HG02938 (cell line): Measurements from ENCODE around the gene APOA4.

ENCODE experiments used
- ATAC-seq: cut with Tn5 transposase; IDR thresholded peaks from one replicate; pipeline ENCODE4 v1.9.1; 2021; ENCODE audit warnings: mild to moderate bottlenecking, moderate library complexity; ENCODE audit not compliant: unreplicated experiment

The APOA4 gene

GRCh38 chr11:116823031-116823843, at the start of gene APOA4:
Gene APOA4 (minus strand): TSS chr11:116823304. CDS start chr11:116823191, 113 bp downstream.
- no peak for ATAC-seq

- no peak for ATAC-seq
Observed at GRCh38 chr11:116871248-116871647, 48.1 kb upstream of the APOA4 start.

GRCh38 chr11:116870054-116870453, 47.0 kb upstream of the APOA4 start:
- no peak for ATAC-seq

GRCh38 chr11:116869610-116870009, 46.5 kb upstream of the APOA4 start:
- no peak for ATAC-seq

- ATAC-seq, result no peak
Observed at GRCh38 chr11:116868066-116868465, 45.0 kb upstream of the APOA4 start.

- no peak for ATAC-seq
Observed at GRCh38 chr11:116867619-116868018, 44.5 kb upstream of the APOA4 start.

- no peak for ATAC-seq
Observed at GRCh38 chr11:116866804-116867455, 43.8 kb upstream of the APOA4 start.

GRCh38 chr11:116865696-116866095, 42.6 kb upstream of the APOA4 start:
- ATAC-seq, result no peak

GRCh38 chr11:116864531-116864930, 41.4 kb upstream of the APOA4 start:
- ATAC-seq, result no peak

GRCh38 chr11:116862951-116863350, 39.8 kb upstream of the APOA4 start:
- ATAC-seq, result no peak

- no peak for ATAC-seq
Observed at GRCh38 chr11:116862185-116862584, 39.1 kb upstream of the APOA4 start.

- no peak for ATAC-seq
Observed at GRCh38 chr11:116861539-116861938, 38.4 kb upstream of the APOA4 start.

- ATAC-seq, result no peak
Observed at GRCh38 chr11:116860303-116860702, 37.2 kb upstream of the APOA4 start.

- ATAC-seq, result no peak
Observed at GRCh38 chr11:116859175-116859574, 36.1 kb upstream of the APOA4 start.

- ATAC-seq, result no peak
Observed at GRCh38 chr11:116857936-116858335, 34.8 kb upstream of the APOA4 start.

- no peak for ATAC-seq
Observed at GRCh38 chr11:116857316-116857715, 34.2 kb upstream of the APOA4 start.

- no peak for ATAC-seq
Observed at GRCh38 chr11:116856423-116856822, 33.3 kb upstream of the APOA4 start.

- ATAC-seq, result no peak
Observed at GRCh38 chr11:116855413-116855812, 32.3 kb upstream of the APOA4 start.

- peak; percentile 95 for ATAC-seq
Observed at GRCh38 chr11:116853461-116854073, 30.5 kb upstream of the APOA4 start.

- no peak for ATAC-seq
Observed at GRCh38 chr11:116852261-116853031, 29.3 kb upstream of the APOA4 start.

GRCh38 chr11:116851626-116852025, 28.5 kb upstream of the APOA4 start:
- no peak for ATAC-seq
